Natural killer cell treated with Interleukin-12 subunit alpha and Interleukin-12 subunit beta and Interleukin-15 and Interleukin-18, amount 100 ng/mL, for 72 hours (primary cell): ENCODE data around the gene TMEM88. TPM values are rescaled to one million over a fixed set of nuclear protein-coding genes. Genes with fewer than 3 reads are reported as not detected.

Source experiments
- ATAC-seq, 2 donors: fragments of 150-1000 bp; cut with Tn5 transposase in 1 of 2; sonication (Bioruptor Pico), chemical (Tn5 transposase) in 1 of 2; 2 replicates each; pipeline ENCODE4 v1.10.0; 2021
- DNase-seq: peaks from one replicate; pipeline ENCODE4 v3.0.0; 2022; ENCODE audit warnings: low spot score
- H3K27ac Mint-ChIP-seq, 2 donors: 1 replicate in 1 of 2; 2 replicates in 1 of 2; pipeline ENCODE4 v1.8.0; 2022; ENCODE audit warnings: mixed read lengths in 2 of 2, mild to moderate bottlenecking in 1 of 2, moderate library complexity in 1 of 2
- H3K27me3 Mint-ChIP-seq, 2 donors: 1 replicate in 1 of 2; 2 replicates in 1 of 2; pipeline ENCODE4 v1.8.0; 2022; ENCODE audit warnings: mixed read lengths in 2 of 2
- H3K36me3 Mint-ChIP-seq: one replicate; pipeline ENCODE4 v1.8.0; 2022; ENCODE audit warnings: mixed read lengths
- H3K4me1 Mint-ChIP-seq, 2 donors: 1 replicate in 1 of 2; 2 replicates in 1 of 2; pipeline ENCODE4 v1.8.0; 2022; ENCODE audit warnings: low read depth in 2 of 2, mixed read lengths in 2 of 2, mild to moderate bottlenecking in 1 of 2
- H3K4me3 Mint-ChIP-seq: one replicate; pipeline ENCODE4 v1.8.0; 2022; ENCODE audit warnings: mixed read lengths
- H3K9me3 Mint-ChIP-seq: 2 replicates; pipeline ENCODE4 v1.8.0; 2022; ENCODE audit warnings: mixed read lengths
- total RNA-seq, 2 donors: library from RNA; stranded (reverse); gene quantifications; one replicate each; pipeline ENCODE4 v1.2.3, GENCODE V29; 2022

The TMEM88 gene
- total RNA-seq, 2 donors from 2014 or later: 2.4 to 2.7 TPM

GRCh38 chr17:7851438-7852261 lies 3.2 kb upstream of the TMEM88 start:
- no peaks in the 10 kb centered on the region for H3K27me3 Mint-ChIP-seq
- H3K36me3 Mint-ChIP-seq: no peaks in the 10 kb centered on the region
- H3K27ac Mint-ChIP-seq: no peak overlapping the region
- no peaks in the 10 kb centered on the region for H3K9me3 Mint-ChIP-seq
- peaks cover 9 to 29% of the 10 kb centered on the region in 2 donors for H3K4me1 Mint-ChIP-seq
- ATAC-seq: peak; percentile 89 to 96
- peak overlapping the region; percentile 25 for H3K4me3 Mint-ChIP-seq
- peak; percentile 93 for DNase-seq

- ATAC-seq (no peak), DNase-seq (no peak)
- Mint-ChIP-seq H3K27me3 (no peaks in the 10 kb centered on the region), H3K4me1 (peaks cover 6 to 24% of the 10 kb centered on the region in 2 donors), H3K9me3 (no peaks in the 10 kb centered on the region), H3K27ac (no peak overlapping the region), H3K36me3 (no peaks in the 10 kb centered on the region), H3K4me3 (no peak overlapping the region)
Observed at GRCh38 chr17:7852262-7852670, 2.6 kb upstream of the TMEM88 start.

DNA sequence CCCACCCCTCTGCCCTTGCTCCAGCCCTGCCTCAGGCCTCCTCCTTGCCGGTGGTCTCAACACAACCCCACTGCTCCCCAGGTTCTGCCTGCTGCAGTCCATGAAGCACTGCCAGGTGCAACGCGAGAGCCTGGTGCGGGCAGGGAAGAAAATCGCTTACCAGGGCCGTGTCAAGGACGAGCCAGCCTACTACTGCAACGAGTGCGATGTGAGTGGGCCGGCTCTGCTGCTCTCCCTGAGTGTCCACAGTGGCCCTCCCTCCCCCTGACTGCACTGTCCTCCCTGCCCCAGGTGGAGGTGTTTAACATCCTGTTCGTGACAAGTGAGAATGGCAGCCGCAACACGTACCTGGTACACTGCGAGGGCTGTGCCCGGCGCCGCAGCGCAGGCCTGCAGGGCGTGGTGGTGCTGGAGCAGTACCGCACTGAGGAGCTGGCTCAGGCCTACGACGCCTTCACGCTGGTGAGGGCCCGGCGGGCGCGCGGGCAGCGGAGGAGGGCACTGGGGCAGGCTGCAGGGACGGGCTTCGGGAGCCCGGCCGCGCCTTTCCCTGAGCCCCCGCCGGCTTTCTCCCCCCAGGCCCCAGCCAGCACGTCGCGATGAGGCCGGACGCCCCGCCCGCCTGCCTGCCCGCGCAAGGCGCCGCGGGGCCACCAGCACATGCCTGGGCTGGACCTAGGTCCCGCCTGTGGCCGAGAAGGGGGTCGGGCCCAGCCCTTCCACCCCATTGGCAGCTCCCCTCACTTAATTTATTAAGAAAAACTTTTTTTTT lies 1.8 kb upstream of the TMEM88 start:
- Mint-ChIP-seq H3K27ac (no peak overlapping the region), H3K9me3 (no peaks in the 10 kb centered on the region), H3K4me3 (no peak overlapping the region), H3K4me1 (peaks cover 6 to 24% of the 10 kb centered on the region in 2 donors), H3K27me3 (no peaks in the 10 kb centered on the region), H3K36me3 (no peaks in the 10 kb centered on the region)
- ATAC-seq: no peak
- DNase-seq: peak; percentile 63

DNA sequence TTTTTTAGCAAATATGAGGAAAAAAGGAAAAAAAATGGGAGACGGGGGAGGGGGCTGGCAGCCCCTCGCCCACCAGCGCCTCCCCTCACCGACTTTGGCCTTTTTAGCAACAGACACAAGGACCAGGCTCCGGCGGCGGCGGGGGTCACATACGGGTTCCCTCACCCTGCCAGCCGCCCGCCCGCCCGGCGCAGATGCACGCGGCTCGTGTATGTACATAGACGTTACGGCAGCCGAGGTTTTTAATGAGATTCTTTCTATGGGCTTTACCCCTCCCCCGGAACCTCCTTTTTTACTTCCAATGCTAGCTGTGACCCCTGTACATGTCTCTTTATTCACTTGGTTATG lies 1.2 kb upstream of the TMEM88 start:
- Mint-ChIP-seq H3K9me3 (no peaks in the 10 kb centered on the region), H3K4me1 (peaks cover 6 to 26% of the 10 kb centered on the region in 2 donors), H3K27ac (no peak overlapping the region), H3K36me3 (no peaks in the 10 kb centered on the region), H3K4me3 (peak overlapping the region; percentile 4), H3K27me3 (no peaks in the 10 kb centered on the region)
- ATAC-seq (no peak), DNase-seq (no peak)

- H3K4me3 Mint-ChIP-seq: peak overlapping the region; percentile 4
- DNase-seq (no peak), ATAC-seq (no peak)
- no peaks in the 10 kb centered on the region for H3K27me3 Mint-ChIP-seq
- H3K27ac Mint-ChIP-seq: no peak overlapping the region
- no peaks in the 10 kb centered on the region for H3K36me3 Mint-ChIP-seq
- H3K9me3 Mint-ChIP-seq: no peaks in the 10 kb centered on the region
- H3K4me1 Mint-ChIP-seq: peaks cover 6 to 32% of the 10 kb centered on the region in 2 donors
Observed at GRCh38 chr17:7854078-7854777, 638 bp upstream of the TMEM88 start.

DNA sequence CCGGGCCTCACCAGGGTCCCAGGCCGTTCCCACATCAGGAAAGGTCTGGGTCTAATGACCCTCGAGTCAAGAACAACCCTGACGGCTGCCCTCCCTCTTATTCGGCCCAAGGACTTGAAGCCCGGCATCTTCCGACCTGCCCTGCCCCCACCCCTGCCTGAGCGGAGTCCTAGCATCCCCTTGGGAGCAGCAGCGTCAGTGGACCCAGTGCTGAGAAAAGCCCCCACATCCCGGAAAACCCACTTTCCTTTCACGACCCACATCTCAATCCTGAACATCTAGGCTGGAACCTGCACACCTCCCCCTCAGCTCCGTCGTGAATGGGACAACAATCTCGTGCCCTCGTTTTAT lies 769 bp downstream of the TMEM88 start:
- Mint-ChIP-seq H3K27ac (no peak overlapping the region), H3K4me3 (no peak overlapping the region), H3K27me3 (no peaks in the 10 kb centered on the region), H3K4me1 (peaks cover 10 to 35% of the 10 kb centered on the region in 2 donors), H3K36me3 (peaks cover 6% of the 10 kb centered on the region), H3K9me3 (no peaks in the 10 kb centered on the region)
- no peak for ATAC-seq
- DNase-seq: no peak

- Mint-ChIP-seq H3K27me3 (no peaks in the 10 kb centered on the region), H3K9me3 (no peaks in the 10 kb centered on the region), H3K4me1 (peaks cover 6 to 32% of the 10 kb centered on the region in 2 donors), H3K27ac (no peak overlapping the region), H3K36me3 (peaks cover 6% of the 10 kb centered on the region), H3K4me3 (no peak overlapping the region)
- DNase-seq (no peak), ATAC-seq (no peak)
Observed at GRCh38 chr17:7856011-7856810, 1.3 kb downstream of the TMEM88 start.

DNA sequence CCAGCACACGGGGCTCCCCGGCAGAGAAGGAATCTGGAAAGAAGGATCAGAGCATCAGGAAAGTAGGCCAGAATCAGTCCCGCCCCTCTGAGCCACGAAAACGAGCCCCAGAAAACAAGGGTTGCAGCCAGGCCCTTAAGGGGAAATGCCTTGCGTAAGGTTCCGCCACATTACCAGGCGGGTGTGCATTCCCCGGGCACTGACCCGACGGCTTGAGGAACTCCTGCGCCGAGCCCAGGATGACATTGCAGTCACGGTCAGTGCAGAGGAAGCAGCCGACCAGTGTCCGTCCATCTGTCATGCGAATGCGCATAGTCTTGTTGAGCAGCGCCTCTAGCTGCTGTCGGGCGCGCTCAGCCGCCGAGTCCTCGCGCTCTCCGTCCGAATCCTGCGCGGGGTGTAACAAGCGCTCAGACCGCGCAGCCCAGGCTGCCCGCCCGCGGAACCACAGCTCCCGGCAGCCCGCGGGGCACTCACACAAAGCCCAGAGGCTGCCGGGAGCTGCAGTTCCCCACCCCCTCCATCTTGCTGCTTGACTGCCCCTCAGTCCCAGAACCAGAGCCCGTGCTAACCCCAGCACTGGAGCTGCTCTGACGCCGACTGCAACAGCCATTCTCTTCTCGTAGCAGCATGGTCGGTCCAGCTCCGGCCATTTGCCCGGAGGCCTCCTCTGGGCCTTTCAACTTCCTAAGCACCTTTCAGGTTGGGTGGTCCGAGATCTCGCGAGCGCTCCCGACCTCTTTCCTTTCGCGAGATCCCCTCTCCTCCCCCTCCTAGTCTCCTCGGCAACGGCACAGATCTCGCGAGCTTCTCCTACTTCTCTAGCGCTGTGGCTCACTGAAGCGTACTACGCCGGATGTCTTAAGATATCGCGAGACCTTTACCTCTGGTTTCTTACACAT lies 2.2 kb downstream of the TMEM88 start, which contains the start of gene NAA38:
Gene NAA38 (minus strand): TSS at position 749 of the 902 bp plus-strand sequence. CDS start 96 bp downstream, at position 653.
- peak; percentile 97 for DNase-seq
- peaks cover 6% of the 10 kb centered on the region for H3K36me3 Mint-ChIP-seq
- ATAC-seq: peak; percentile 92 to 94
- no peak within 1 kb of the TSS for H3K4me3 Mint-ChIP-seq
- H3K27me3 Mint-ChIP-seq: no peaks in the 10 kb centered on the region
- peaks cover 6 to 25% of the 10 kb centered on the region in 2 donors for H3K4me1 Mint-ChIP-seq
- no peak within 1 kb of the TSS for H3K27ac Mint-ChIP-seq
- no peaks in the 10 kb centered on the region for H3K9me3 Mint-ChIP-seq

DNA sequence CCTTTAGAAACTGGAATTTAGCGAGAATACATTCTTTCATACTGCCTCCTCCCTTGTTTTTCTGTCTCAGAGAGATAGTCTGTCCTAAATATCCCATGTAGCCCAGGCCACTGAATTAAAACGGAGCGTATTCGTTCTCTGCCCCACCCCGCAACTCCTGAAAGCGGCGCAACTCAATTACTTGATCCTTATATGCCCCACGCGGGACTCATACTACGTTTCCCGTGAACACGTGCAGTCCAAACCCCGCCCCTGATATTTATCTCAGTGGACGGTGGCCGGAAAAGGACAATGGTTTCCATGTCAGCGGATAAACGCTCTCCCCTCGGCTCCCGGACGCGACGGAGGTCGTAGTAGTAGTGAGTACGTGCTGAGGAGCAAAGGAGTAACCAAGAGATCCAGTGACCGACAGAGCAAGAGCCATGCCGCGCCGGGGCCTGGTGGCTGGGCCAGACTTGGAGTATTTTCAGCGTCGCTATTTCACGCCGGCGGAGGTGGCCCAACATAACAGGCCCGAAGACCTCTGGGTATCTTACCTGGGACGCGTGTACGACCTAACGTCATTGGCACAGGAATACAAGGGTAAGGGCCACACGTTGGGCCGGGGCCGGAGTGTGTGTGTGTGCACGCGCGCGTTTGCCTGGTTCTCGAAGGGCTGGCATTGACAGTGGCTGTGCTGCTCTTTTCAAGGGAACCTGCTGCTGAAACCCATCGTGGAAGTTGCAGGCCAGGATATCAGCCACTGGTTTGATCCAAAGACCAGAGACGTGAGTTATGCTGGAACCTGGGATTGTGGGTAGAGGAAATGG lies 3.1 kb downstream of the TMEM88 start, which contains the start of gene CYB5D1:
Gene CYB5D1 (plus strand): TSS at position 291 of the 809 bp plus-strand sequence. CDS start 132 bp downstream, at position 423.
- H3K27ac Mint-ChIP-seq: no peak within 1 kb of the TSS
- ATAC-seq (peak; percentile 66 to 77), DNase-seq (peak; percentile 90)
- no peak within 1 kb of the TSS for H3K4me3 Mint-ChIP-seq
- H3K4me1 Mint-ChIP-seq: peaks cover 10 to 29% of the 10 kb centered on the region in 2 donors
- H3K9me3 Mint-ChIP-seq: no peaks in the 10 kb centered on the region
- peaks cover 6% of the 10 kb centered on the region for H3K36me3 Mint-ChIP-seq
- H3K27me3 Mint-ChIP-seq: no peaks in the 10 kb centered on the region

- DNase-seq (no peak), ATAC-seq (no peak)
- no peak overlapping the region for H3K4me3 Mint-ChIP-seq
- peaks cover 6% of the 10 kb centered on the region for H3K36me3 Mint-ChIP-seq
- peaks cover 11 to 29% of the 10 kb centered on the region in 2 donors for H3K4me1 Mint-ChIP-seq
- no peaks in the 10 kb centered on the region for H3K27me3 Mint-ChIP-seq
- no peaks in the 10 kb centered on the region for H3K9me3 Mint-ChIP-seq
- no peak overlapping the region for H3K27ac Mint-ChIP-seq
Observed at GRCh38 chr17:7858522-7858810, 3.6 kb downstream of the TMEM88 start.

- Mint-ChIP-seq H3K4me3 (no peak overlapping the region), H3K9me3 (no peaks in the 10 kb centered on the region), H3K27me3 (no peaks in the 10 kb centered on the region), H3K4me1 (peaks cover 11 to 26% of the 10 kb centered on the region in 2 donors), H3K27ac (no peak overlapping the region), H3K36me3 (peaks cover 6% of the 10 kb centered on the region)
- ATAC-seq (no peak), DNase-seq (no peak)
Observed at GRCh38 chr17:7859028-7859427, 4.2 kb downstream of the TMEM88 start.
